Islet of Langerhans (tissue), 1 donor: ENCODE results near the gene KLK2.

Experiments
- FAIRE-seq: peaks from one replicate; lab custom pipeline; 2011; peaks lifted over from hg19 to GRCh38; lab: Jason Lieb, UNC

The KLK2 gene

DNA sequence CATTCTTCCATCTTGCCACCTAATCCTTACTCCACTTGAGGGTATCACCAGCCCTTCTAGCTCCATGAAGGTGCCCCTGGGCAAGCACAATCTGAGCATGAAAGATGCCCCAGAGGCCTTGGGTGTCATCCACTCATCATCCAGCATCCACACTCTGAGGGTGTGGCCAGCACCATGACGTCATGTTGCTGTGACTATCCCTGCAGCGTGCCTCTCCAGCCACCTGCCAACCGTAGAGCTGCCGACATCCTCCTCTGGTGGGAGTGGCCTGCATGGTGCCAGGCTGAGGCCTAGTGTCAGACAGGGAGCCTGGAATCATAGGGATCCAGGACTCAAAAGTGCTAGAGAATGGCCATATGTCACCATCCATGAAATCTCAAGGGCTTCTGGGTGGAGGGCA lies 21.6 kb upstream of the KLK2 start:
- no peak for FAIRE-seq

GRCh38 chr19:50854636-50855410 lies 18.4 kb upstream of the KLK2 start, which contains the start of gene KLK3:
KLK3 (plus strand) TSS chr19:50854915; CDS start chr19:50854956, 41 bp downstream.
- no peak for FAIRE-seq

GRCh38 chr19:50857366-50857765 lies 15.9 kb upstream of the KLK2 start:
- FAIRE-seq = no peak

- FAIRE-seq = no peak
Observed at GRCh38 chr19:50858886-50859285, 14.4 kb upstream of the KLK2 start.

DNA sequence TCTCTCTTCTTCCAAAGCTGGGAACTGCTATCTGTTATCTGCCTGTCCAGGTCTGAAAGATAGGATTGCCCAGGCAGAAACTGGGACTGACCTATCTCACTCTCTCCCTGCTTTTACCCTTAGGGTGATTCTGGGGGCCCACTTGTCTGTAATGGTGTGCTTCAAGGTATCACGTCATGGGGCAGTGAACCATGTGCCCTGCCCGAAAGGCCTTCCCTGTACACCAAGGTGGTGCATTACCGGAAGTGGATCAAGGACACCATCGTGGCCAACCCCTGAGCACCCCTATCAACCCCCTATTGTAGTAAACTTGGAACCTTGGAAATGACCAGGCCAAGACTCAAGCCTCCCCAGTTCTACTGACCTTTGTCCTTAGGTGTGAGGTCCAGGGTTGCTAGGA lies 13.4 kb upstream of the KLK2 start:
- no peak for FAIRE-seq

DNA sequence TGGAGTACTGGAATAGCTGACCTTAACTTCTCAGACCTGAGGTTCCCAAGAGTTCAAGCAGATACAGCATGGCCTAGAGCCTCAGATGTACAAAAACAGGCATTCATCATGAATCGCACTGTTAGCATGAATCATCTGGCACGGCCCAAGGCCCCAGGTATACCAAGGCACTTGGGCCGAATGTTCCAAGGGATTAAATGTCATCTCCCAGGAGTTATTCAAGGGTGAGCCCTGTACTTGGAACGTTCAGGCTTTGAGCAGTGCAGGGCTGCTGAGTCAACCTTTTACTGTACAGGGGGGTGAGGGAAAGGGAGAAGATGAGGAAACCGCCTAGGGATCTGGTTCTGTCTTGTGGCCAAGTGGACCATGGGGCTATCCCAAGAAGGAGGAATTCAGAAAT lies 12.2 kb upstream of the KLK2 start:
- no peak for FAIRE-seq

DNA sequence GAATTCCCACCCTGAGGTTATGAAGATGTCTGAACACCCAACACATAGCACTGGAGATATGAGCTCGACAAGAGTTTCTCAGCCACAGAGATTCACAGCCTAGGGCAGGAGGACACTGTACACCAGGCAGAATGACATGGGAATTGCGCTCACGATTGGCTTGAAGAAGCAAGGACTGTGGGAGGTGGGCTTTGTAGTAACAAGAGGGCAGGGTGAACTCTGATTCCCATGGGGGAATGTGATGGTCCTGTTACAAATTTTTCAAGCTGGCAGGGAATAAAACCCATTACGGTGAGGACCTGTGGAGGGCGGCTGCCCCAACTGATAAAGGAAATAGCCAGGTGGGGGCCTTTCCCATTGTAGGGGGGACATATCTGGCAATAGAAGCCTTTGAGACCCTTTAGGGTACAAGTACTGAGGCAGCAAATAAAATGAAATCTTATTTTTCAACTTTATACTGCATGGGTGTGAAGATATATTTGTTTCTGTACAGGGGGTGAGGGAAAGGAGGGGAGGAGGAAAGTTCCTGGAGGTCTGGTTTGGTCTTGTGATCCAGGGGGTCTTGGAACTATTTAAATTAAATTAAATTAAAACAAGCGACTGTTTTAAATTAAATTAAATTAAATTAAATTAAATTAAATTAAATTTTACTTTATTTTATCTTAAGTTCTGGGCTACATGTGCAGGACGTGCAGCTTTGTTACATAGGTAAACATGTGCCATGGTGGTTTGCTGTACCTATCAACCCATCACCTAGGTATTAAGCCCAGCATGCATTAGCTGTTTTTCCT lies 11.5 kb upstream of the KLK2 start:
- FAIRE-seq = no peak

DNA sequence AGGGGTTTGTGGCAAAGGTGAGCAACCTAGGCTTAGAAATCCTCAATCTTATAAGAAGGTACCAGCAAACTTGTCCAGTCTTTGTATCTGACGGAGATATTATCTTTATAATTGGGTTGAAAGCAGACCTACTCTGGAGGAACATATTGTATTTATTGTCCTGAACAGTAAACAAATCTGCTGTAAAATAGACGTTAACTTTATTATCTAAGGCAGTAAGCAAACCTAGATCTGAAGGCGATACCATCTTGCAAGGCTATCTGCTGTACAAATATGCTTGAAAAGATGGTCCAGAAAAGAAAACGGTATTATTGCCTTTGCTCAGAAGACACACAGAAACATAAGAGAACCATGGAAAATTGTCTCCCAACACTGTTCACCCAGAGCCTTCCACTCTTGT lies 3.8 kb upstream of the KLK2 start:
- no peak for FAIRE-seq

- no peak for FAIRE-seq
Observed at GRCh38 chr19:50870417-50871089, 2.7 kb upstream of the KLK2 start.

DNA sequence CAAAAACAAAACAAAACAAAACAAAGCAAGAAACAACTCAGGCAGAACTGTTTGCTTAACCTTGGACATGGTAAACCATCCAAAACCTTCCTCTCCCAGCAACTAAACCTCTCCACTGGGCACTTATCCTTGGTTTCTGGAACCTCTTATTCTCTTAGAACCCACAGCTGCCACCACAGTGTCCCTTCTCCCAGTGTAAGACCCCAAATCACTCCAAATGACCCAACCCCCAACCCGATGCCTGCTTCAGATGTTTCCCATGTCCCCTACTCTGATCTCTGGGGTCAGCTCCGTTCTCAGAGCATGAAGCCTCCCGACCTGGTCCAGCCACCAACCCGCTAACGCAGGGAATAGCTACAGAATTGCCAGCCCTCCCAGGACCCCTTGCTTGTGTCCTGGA lies 972 bp downstream of the KLK2 start:
- no peak for FAIRE-seq

DNA sequence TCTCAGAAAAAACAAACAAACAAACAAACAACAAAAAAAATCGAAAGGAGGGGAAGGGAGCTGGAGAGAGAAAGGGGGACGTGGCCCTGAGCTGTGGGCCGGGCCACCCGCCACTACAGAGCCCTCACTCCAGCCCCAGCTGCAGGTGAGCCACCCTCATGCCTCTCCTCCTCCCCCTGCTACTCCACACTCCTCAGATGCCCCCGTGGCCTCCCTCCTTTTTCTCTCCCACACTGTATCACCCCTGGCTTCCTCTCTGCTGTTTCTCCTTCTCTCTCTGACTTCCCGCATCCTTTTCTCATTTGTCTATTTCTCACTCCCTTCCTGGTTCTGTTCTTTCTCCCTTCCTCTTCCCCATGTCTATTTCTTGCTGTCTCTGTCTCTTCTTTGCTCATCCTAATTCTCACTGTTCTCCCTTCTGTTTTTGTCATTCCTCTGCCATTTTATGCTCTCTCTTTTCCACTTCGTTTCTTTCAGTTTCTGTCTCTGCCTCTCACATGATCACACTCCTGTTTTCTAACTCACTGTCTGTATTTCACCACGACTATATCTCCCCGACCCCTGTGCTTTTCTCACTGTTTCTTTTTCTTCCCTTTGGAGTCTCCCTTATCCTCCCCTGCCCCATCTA lies 2.7 kb downstream of the KLK2 start:
- no peak for FAIRE-seq

DNA sequence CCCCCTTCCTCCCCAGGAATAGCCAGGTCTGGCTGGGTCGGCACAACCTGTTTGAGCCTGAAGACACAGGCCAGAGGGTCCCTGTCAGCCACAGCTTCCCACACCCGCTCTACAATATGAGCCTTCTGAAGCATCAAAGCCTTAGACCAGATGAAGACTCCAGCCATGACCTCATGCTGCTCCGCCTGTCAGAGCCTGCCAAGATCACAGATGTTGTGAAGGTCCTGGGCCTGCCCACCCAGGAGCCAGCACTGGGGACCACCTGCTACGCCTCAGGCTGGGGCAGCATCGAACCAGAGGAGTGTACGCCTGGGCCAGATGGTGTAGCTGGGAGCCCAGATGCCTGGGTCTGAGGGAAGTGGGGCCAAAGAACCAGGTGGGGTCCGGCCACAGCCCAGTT lies 3.2 kb downstream of the KLK2 start:
- no peak for FAIRE-seq

GRCh38 chr19:50877338-50877737 lies 4.1 kb downstream of the KLK2 start:
- no peak for FAIRE-seq

GRCh38 chr19:50878851-50879250 lies 5.6 kb downstream of the KLK2 start:
- FAIRE-seq = no peak

DNA sequence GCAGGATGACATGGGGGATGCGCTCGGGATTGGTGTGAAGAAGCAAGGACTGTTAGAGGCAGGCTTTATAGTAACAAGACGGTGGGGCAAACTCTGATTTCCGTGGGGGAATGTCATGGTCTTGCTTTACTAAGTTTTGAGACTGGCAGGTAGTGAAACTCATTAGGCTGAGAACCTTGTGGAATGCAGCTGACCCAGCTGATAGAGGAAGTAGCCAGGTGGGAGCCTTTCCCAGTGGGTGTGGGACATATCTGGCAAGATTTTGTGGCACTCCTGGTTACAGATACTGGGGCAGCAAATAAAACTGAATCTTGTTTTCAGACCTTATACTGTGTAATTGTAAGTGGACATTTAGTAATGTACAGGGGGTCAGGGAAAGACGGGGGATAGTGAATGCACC lies 7.0 kb downstream of the KLK2 start:
- FAIRE-seq = no peak

DNA sequence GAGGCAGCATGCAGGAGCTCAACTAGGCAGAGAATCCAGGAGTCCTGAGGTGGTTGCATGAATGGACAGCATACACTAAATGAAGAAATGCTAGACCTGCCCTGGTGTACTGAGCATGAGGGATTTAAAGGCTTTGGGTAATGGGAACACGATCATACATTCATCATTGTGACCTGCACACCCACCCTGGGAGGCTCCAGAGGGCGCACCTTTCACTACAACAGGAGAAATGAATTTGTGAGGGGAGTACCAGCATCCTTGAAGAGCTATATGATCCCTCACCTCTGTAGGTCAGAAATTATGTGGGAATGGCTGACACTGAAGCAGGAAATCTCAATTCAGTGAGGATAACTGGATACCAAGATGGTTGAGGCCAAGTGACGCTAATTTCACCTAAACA lies 8.9 kb downstream of the KLK2 start:
- no peak for FAIRE-seq

DNA sequence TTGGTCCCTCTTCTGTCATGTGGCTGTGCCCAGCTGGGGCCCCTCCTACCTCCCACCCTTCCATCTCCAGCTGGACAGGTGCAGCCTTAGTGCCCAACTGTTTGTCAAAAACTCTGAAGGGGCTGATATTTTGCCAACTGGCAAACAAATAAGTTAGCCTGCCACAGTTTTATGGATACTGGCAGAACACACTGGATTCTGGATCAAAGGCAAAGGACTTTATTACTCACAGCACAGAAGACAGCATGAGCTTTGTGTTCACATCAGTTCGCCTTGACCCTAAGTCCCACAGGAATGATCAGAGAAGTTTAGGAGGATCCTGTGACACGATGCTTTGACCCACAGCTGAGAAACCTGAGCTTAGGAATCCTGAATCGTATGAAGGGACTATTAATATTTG lies 16.4 kb downstream of the KLK2 start:
- FAIRE-seq = no peak

GRCh38 chr19:50890422-50891252 lies 17.4 kb downstream of the KLK2 start:
- no peak for FAIRE-seq

GRCh38 chr19:50891253-50891625 lies 18.0 kb downstream of the KLK2 start:
- no peak for FAIRE-seq

- no peak for FAIRE-seq
Observed at GRCh38 chr19:50893047-50893736, 20.0 kb downstream of the KLK2 start.
